VCaP (cell line): ENCODE measurements around the gene SLAMF8.
A peak's percentile ranks its signal among the peaks of the same experiment; 100 is the strongest.

Experiments
- H3K27ac ChIP-seq: fragments of 450-650 bp; 2 replicates; pipeline ENCODE4 v1.5.1; 2017
- TF ChIP-seq, protein P1 (sequence below): fragments of 450-650 bp; conservative IDR thresholded peaks from 2 replicates; pipeline ENCODE4 v1.5.1; 2017; ENCODE audit warnings: mild to moderate bottlenecking, moderate library complexity

Gene SLAMF8

DNA sequence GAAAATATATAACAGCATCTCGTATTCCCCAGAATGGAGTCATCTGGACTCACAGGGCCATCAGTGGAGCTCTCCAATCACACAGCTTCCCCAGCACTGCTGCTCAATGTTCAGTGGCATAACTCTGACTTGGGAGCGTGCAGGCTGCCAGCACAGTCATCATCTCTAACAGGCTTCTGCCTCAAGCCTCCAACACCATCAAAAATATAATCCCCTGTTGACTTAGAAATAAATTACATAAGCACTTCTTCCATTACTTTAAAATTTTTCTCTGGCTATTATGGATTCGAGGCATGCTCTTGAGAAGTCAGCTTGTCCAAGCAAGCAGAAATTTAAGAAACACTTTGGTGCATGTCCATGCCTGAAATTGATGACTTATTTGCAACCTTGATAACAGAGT, 39.7 kb upstream of the SLAMF8 start:
- H3K27ac ChIP-seq: no peak overlapping the region
- TF ChIP-seq, protein P1, sequence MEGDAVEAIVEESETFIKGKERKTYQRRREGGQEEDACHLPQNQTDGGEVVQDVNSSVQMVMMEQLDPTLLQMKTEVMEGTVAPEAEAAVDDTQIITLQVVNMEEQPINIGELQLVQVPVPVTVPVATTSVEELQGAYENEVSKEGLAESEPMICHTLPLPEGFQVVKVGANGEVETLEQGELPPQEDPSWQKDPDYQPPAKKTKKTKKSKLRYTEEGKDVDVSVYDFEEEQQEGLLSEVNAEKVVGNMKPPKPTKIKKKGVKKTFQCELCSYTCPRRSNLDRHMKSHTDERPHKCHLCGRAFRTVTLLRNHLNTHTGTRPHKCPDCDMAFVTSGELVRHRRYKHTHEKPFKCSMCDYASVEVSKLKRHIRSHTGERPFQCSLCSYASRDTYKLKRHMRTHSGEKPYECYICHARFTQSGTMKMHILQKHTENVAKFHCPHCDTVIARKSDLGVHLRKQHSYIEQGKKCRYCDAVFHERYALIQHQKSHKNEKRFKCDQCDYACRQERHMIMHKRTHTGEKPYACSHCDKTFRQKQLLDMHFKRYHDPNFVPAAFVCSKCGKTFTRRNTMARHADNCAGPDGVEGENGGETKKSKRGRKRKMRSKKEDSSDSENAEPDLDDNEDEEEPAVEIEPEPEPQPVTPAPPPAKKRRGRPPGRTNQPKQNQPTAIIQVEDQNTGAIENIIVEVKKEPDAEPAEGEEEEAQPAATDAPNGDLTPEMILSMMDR: no peak

GRCh38 chr1:159790237-159790917, 36.3 kb upstream of the SLAMF8 start:
- H3K27ac ChIP-seq: no peak overlapping the region
- TF ChIP-seq, protein P1: peak; percentile 52

DNA sequence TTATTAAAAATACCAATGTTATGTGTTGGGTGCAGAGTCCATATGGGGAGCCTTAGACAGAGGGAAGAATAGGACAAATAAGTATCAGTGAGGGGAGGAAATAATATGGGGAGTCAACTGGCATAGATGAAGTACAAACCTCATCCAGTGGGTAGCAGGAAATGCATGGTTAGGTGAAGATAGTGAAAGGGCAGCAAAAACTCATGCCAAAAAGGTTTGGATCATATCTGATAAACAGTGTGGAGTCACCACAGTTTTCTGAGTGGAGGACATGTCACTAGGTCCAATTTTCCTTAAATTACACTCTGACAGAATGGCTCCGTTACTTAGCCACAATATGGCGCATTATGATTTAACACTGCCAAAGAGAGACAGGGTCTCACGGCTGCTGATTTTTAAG, 35.6 kb upstream of the SLAMF8 start:
- no peak overlapping the region for H3K27ac ChIP-seq
- TF ChIP-seq, protein P1: no peak

DNA sequence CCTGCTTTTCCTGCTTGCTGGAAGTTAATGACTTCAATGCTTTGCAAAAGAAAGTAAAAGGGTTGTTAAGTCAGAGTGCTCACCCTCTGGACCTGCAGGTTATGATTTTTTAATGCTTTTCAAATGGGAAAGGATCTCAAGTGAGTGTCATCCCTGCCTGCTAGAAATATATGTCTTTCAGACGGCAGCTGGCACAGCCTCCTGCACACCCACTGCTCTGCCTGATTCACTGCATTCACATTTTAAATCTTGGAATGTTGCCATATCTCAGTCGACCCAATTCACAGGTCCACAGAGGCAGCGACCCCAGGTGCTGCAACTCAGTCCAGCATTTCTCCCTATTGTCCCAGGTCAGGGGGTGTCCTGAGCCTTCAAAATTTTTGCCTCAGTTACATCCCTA, 35.2 kb upstream of the SLAMF8 start:
- no peak overlapping the region for H3K27ac ChIP-seq
- TF ChIP-seq, protein P1: no peak

- H3K27ac ChIP-seq: no peak overlapping the region
- TF ChIP-seq, protein P1: no peak
These were observed 31.1 kb upstream of the SLAMF8 start for GRCh38 chr1:159795534-159795933.

DNA sequence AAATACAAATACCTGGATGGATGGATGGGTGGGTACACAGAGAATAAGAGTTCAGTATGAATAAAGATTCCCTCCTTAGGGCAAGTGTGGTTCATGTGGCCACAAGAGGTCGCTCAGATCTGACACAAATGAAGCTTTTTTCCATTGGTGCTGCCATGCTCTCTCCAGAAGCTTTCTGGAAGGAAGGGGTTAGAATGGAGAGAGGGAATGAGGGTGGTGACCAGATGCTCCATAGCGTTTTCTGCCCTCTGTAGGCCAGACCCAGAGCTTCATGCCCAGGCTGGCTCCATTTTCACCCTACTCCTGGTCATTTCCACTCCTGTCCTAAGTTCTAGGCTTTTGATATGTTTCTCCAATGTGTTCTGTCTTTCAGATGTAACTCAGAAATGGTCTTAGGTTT, 27.8 kb upstream of the SLAMF8 start:
- TF ChIP-seq, protein P1: peak; percentile 85
- no peak overlapping the region for H3K27ac ChIP-seq

DNA sequence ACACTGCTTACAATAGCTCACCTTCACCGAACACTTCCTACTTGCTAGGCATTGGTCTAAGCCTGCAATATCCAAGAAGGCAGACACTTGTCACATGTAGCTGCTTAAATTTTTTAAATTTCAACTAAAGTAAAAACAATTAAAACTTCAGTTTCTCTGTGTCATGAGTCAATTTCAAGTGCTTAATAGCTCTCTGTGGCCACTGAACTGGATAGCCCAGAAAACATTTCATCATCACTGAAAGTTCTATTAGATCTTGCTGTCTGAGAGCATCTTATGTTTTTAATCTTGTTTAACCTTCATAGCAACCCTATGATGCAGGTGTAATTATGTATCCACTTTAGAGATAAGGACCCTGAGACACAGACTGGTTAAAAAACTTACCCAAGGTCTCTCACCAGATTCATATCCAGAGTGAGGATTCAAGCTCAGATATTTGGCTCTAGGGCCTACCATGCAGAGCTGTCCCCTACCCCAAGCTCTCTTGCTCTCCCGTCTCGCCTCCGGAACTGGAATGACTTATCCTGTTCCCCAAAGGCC, 27.2 kb upstream of the SLAMF8 start:
- H3K27ac ChIP-seq: no peak overlapping the region
- TF ChIP-seq, protein P1: no peak
